ENCODE data around the gene FANCD2.

The FANCD2 gene

GRCh38 chr3:10026084-10026890 is at the start of gene FANCD2:
Gene FANCD2, plus strand, starts transcription at chr3:10026437. Its CDS starts 2,221 bp downstream, at chr3:10028658.
- peak; percentile 98 for DNase-seq

- DNase-seq = peak; percentile 45
Measured at GRCh38 chr3:9976721-9977709, 49.2 kb upstream of the FANCD2 start.

- DNase-seq = no peak
Measured at GRCh38 chr3:9978710-9979305, 47.4 kb upstream of the FANCD2 start.

GRCh38 chr3:9980251-9980650 is 46.0 kb upstream of the FANCD2 start:
- no peak for DNase-seq

GRCh38 chr3:9986230-9986725 is 40.0 kb upstream of the FANCD2 start:
- DNase-seq = no peak

- DNase-seq = no peak
Measured at GRCh38 chr3:9994086-9994844, 32.0 kb upstream of the FANCD2 start.

- DNase-seq = peak; percentile 12
Measured at GRCh38 chr3:10000686-10001085, 25.6 kb upstream of the FANCD2 start.

GRCh38 chr3:10002951-10003350 is 23.3 kb upstream of the FANCD2 start:
- DNase-seq = peak; percentile 20

- peak; percentile 21 for DNase-seq
Measured at GRCh38 chr3:10004506-10004905, 21.7 kb upstream of the FANCD2 start.

GRCh38 chr3:10004960-10005564 is 21.2 kb upstream of the FANCD2 start:
- DNase-seq = peak; percentile 22

GRCh38 chr3:10006048-10006761 is 20.0 kb upstream of the FANCD2 start:
- peak; percentile 22 for DNase-seq

GRCh38 chr3:10006762-10007090 is 19.5 kb upstream of the FANCD2 start:
- no peak for DNase-seq

GRCh38 chr3:10007126-10007782 is 19.0 kb upstream of the FANCD2 start:
- peak; percentile 25 for DNase-seq

GRCh38 chr3:10008216-10008587 is 18.0 kb upstream of the FANCD2 start:
- DNase-seq = peak; percentile 23

- DNase-seq = peak; percentile 89
Measured at GRCh38 chr3:10008588-10009344, 17.5 kb upstream of the FANCD2 start.

- peak; percentile 22 for DNase-seq
Measured at GRCh38 chr3:10010421-10010877, 15.8 kb upstream of the FANCD2 start.

GRCh38 chr3:10010878-10011465 is 15.3 kb upstream of the FANCD2 start:
- DNase-seq = peak; percentile 92

GRCh38 chr3:10011631-10012030 is 14.6 kb upstream of the FANCD2 start:
- DNase-seq = no peak

GRCh38 chr3:10012106-10012505 is 14.1 kb upstream of the FANCD2 start:
- no peak for DNase-seq

Data from stimulated activated CD8-positive, alpha-beta memory T cell treated with anti-CD3 and anti-CD28 coated beads, Interleukin-4, amount 100 ng/mL, for 48 hours (primary cell).